ENCODE results near the gene DES. TPM values are rescaled to one million over a fixed set of nuclear protein-coding genes. Genes with fewer than 3 reads are reported as not detected.

The DES gene
- total and polyA plus RNA-seq, 2 donors (not counting 1 experiment from before 2014, with no cell fraction given), result not detected

DNA sequence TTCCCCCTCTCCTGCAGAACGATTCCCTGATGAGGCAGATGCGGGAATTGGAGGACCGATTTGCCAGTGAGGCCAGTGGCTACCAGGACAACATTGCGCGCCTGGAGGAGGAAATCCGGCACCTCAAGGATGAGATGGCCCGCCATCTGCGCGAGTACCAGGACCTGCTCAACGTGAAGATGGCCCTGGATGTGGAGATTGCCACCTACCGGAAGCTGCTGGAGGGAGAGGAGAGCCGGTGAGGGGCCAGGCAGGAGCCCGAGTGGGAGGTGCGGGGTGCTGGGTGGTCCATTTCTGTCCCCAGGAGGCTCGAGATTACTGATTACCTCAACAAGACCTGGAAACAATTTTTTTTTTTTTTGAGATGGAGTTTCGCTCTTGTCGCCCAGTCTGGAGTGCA is 3.1 kb downstream of the DES start:
- Mint-ChIP-seq H3K27ac (no peak overlapping the region), H3K27me3 (peaks cover 44% of the 10 kb centered on the region), H3K4me3 (no peak overlapping the region), H3K9me3 (ENCODE audit: insufficient read depth) (no peaks in the 10 kb centered on the region), H3K4me1 (peaks cover 1% of the 10 kb centered on the region)
- intact Hi-C loops (cut with micrococcal nuclease), result no loop called here
- Histone ChIP-seq H3K27ac (ENCODE audit: low read length in 2 of 2) (no peak overlapping the region), H2AFZ (ENCODE audit: insufficient read depth, low read depth, low read length, poor library complexity, severe bottlenecking) (no peak overlapping the region), H3K4me2 (replicated peaks; ENCODE audit: low read depth, low read length, poor library complexity, severe bottlenecking) (no peak overlapping the region), H4K20me1 (ENCODE audit: control insufficient read depth, insufficient read depth, low read length, poor library complexity, severe bottlenecking) (no peaks in the 10 kb centered on the region), H3K4me1 (ENCODE audit: control insufficient read depth in 2 of 2, insufficient read depth in 2 of 2, low read length in 2 of 2) (no peaks in the 10 kb centered on the region), H3K9me3 (ENCODE audit: control extremely low read depth in 1 of 3, control insufficient read depth in 2 of 3, insufficient read depth in 1 of 3, low read length in 2 of 3) (no peaks in the 10 kb centered on the region), H3K9ac (ENCODE audit: low read length) (no peak overlapping the region), H3K4me3 (ENCODE audit: control extremely low read depth in 1 of 5, extremely low read depth in 1 of 5, insufficient read depth in 1 of 5, low read depth in 2 of 5, low read length in 4 of 5) (no peak overlapping the region), H3K27me3 (replicated peaks in 1 of 4; ENCODE audit: control extremely low read depth in 1 of 4, control insufficient read depth in 3 of 4, insufficient read depth in 4 of 4, low read length in 3 of 4) (peaks cover 0 to 37% (median 3%) of the 10 kb centered on the region in 4 experiments), H3K79me2 (ENCODE audit: control insufficient read depth, insufficient read depth, low read length) (no peaks in the 10 kb centered on the region), H3K36me3 (replicated peaks in 1 of 2; ENCODE audit: control extremely low read depth in 1 of 2, control insufficient read depth in 1 of 2, extremely low read depth in 1 of 2, insufficient read depth in 2 of 2, low read length in 1 of 2) (no peaks in the 10 kb centered on the region)
- ATAC-seq (ENCODE audit: low read depth), result no peak
- POLR2A ChIA-PET, result no interaction called here
- TF ChIP-seq, protein P1, sequence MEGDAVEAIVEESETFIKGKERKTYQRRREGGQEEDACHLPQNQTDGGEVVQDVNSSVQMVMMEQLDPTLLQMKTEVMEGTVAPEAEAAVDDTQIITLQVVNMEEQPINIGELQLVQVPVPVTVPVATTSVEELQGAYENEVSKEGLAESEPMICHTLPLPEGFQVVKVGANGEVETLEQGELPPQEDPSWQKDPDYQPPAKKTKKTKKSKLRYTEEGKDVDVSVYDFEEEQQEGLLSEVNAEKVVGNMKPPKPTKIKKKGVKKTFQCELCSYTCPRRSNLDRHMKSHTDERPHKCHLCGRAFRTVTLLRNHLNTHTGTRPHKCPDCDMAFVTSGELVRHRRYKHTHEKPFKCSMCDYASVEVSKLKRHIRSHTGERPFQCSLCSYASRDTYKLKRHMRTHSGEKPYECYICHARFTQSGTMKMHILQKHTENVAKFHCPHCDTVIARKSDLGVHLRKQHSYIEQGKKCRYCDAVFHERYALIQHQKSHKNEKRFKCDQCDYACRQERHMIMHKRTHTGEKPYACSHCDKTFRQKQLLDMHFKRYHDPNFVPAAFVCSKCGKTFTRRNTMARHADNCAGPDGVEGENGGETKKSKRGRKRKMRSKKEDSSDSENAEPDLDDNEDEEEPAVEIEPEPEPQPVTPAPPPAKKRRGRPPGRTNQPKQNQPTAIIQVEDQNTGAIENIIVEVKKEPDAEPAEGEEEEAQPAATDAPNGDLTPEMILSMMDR (IDR thresholded peaks at IDR 0.05), result no peak
- no peak for TF ChIP-seq EZH2 (IDR thresholded peaks at IDR 0.05; ENCODE audit: borderline replicate concordance, insufficient read depth, low read depth, low read length, poor library complexity, severe bottlenecking)
- 87% methylated on average over 15 of the region's 17 CpGs for WGBS (ENCODE audit: insufficient coverage)
- CTCF ChIA-PET, result no interaction called here
- no peak for DNase-seq

DNA sequence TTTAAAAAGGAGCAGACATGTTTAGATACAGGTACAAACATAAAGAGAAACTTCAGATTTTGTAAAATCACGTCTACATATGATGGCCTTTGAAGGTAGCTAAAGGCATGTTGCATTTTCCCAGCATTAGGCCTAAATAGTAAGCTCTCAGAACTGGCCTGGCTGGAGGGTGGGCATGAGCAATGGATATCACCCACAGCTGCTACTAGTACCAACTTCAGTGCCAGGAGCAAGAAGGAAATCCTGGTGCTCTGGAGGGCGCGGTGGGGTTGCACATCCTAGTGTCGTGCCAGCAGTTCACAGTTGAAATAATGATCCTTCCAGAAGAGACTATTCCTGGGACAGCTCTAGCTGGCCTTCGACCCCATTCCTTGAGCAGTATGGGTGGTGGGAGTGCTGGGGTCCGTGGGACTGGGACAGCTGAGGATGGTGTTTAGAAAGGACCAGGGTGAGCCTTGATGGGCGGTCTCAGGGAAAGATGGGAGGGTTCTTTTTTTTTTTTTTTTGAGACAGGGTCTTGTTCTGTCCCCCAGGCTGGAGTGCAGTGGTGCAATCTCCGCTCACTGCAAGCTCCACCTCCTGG is 4.9 kb downstream of the DES start:
- Histone ChIP-seq H3K27ac (ENCODE audit: low read length in 2 of 2) (no peak overlapping the region), H3K9ac (ENCODE audit: low read length) (no peak overlapping the region), H3K4me1 (ENCODE audit: control insufficient read depth in 2 of 2, insufficient read depth in 2 of 2, low read length in 2 of 2) (no peaks in the 10 kb centered on the region), H3K9me3 (ENCODE audit: control extremely low read depth in 1 of 3, control insufficient read depth in 2 of 3, insufficient read depth in 1 of 3, low read length in 2 of 3) (no peaks in the 10 kb centered on the region), H3K4me2 (replicated peaks; ENCODE audit: low read depth, low read length, poor library complexity, severe bottlenecking) (no peak overlapping the region), H4K20me1 (ENCODE audit: control insufficient read depth, insufficient read depth, low read length, poor library complexity, severe bottlenecking) (no peaks in the 10 kb centered on the region), H3K79me2 (ENCODE audit: control insufficient read depth, insufficient read depth, low read length) (no peaks in the 10 kb centered on the region), H3K4me3 (ENCODE audit: control extremely low read depth in 1 of 5, extremely low read depth in 1 of 5, insufficient read depth in 1 of 5, low read depth in 2 of 5, low read length in 4 of 5) (no peak overlapping the region), H3K36me3 (replicated peaks in 1 of 2; ENCODE audit: control extremely low read depth in 1 of 2, control insufficient read depth in 1 of 2, extremely low read depth in 1 of 2, insufficient read depth in 2 of 2, low read length in 1 of 2) (no peaks in the 10 kb centered on the region), H3K27me3 (replicated peaks in 1 of 4; ENCODE audit: control extremely low read depth in 1 of 4, control insufficient read depth in 3 of 4, insufficient read depth in 4 of 4, low read length in 3 of 4) (peaks cover 0 to 26% (median 3%) of the 10 kb centered on the region in 4 experiments), H2AFZ (ENCODE audit: insufficient read depth, low read depth, low read length, poor library complexity, severe bottlenecking) (no peak overlapping the region)
- ChIA-PET POLR2A (interaction anchor here (0.6 kb wide), 1 partner anchor 53 kb away, joined by 5 read pairs; no protein-coding TSS in a partner anchor), CTCF (no interaction called here)
- TF ChIP-seq, protein P1 (IDR thresholded peaks at IDR 0.05), result no peak
- TF ChIP-seq EZH2 (IDR thresholded peaks at IDR 0.05; ENCODE audit: borderline replicate concordance, insufficient read depth, low read depth, low read length, poor library complexity, severe bottlenecking), result no peak
- DNase-seq (no peak), ATAC-seq (ENCODE audit: low read depth) (no peak)
- Mint-ChIP-seq H3K9me3 (ENCODE audit: insufficient read depth) (no peaks in the 10 kb centered on the region), H3K27me3 (peaks cover 45% of the 10 kb centered on the region), H3K4me3 (no peak overlapping the region), H3K4me1 (peaks cover 1% of the 10 kb centered on the region), H3K27ac (no peak overlapping the region)
- 94% methylated on average over 5 of the region's 8 CpGs for WGBS (ENCODE audit: insufficient coverage)
- intact Hi-C loops (cut with micrococcal nuclease), result no loop called here
